GM12878 (cell line): Measurements from ENCODE around the gene DHX34.

Experiments used
- BRCA1 ChIP-seq: IDR thresholded peaks from 2 replicates; pipeline ENCODE4 v1.6.1; 2011; ENCODE audit warnings: low read depth, low read length, improper control_type of control experiment
- EZH2 ChIP-seq: IDR thresholded peaks from 2 replicates; pipeline ENCODE4 v1.6.1; 2012; ENCODE audit warnings: low read depth, mild to moderate bottlenecking, control low read depth, inconsistent platforms, low read length, borderline replicate concordance; ENCODE audit not compliant: control insufficient read depth
- FOXM1 ChIP-seq: IDR thresholded peaks from 2 replicates; pipeline ENCODE4 v1.6.1; 2012; ENCODE audit warnings: low read depth, mild to moderate bottlenecking, inconsistent platforms, low read length, moderate library complexity
- NR2C2 ChIP-seq: IDR thresholded peaks from 2 replicates; pipeline ENCODE4 v1.6.1; 2011; ENCODE audit warnings: borderline replicate concordance, low read depth; ENCODE audit not compliant: control insufficient read depth, insufficient read length
- POLR2A ChIP-seq: IDR thresholded peaks from 2 replicates; pipeline ENCODE4 v1.6.1; 2011; ENCODE audit warnings: low read depth, mild to moderate bottlenecking, low read length
- RCOR1 ChIP-seq: conservative IDR thresholded peaks from 2 replicates; pipeline ENCODE4 v1.6.1; 2012; ENCODE audit warnings: low read depth, low read length, improper control_type of control experiment
- SREBF2 ChIP-seq: IDR thresholded peaks from 2 replicates; pipeline ENCODE4 v1.6.1; 2012; ENCODE audit warnings: mild to moderate bottlenecking, low read length
- SUZ12 ChIP-seq: fragments of 200-600 bp; sonication (generic); IDR thresholded peaks from one replicate; pipeline ENCODE4 v1.6.1; 2018; ENCODE audit warnings: antibody characterized with exemption, mild to moderate bottlenecking; ENCODE audit not compliant: unreplicated experiment
- TF ChIP-seq, protein P1 (sequence below): IDR thresholded peaks from 2 replicates; pipeline ENCODE4 v1.6.1; 2011; ENCODE audit warnings: low read depth, mild to moderate bottlenecking, low read length, moderate library complexity, borderline replicate concordance; ENCODE audit errors: extremely low read depth
- TF ChIP-seq, protein P2 (sequence below), 3 experiments: IDR thresholded peaks in 2 of 3; conservative IDR thresholded peaks in 1 of 3; 2 replicates each; pipeline ENCODE4 v1.5.1; 2011; ENCODE audit warnings: low read depth in 3 of 3, low read length in 3 of 3, mild to moderate bottlenecking in 3 of 3, control low read depth in 2 of 3, moderate library complexity in 2 of 3, inconsistent platforms in 1 of 3, mixed read lengths in 1 of 3; ENCODE audit not compliant: control insufficient read depth in 2 of 3, insufficient read depth in 1 of 3; ENCODE audit errors: extremely low read depth in 1 of 3

DNA sequence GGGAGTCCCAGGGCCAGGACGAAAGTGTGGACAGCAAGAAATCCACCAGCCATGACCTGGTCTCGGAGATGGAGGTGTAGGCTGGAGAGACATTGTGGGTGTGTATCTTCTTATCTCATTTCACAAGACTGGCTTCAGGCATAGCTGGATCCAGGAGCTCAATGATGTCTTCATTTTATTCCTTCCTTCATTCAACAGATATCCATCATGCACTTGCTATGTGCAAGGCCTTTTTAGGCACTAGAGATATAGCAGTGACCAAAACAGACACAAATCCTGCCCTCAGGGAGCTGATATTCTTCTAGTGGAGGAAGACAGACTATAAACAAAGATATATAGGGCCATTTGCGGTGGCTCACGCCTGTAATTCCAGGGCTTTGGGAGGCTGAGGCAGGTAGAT is 7.4 kb upstream of the DHX34 start:
- TF ChIP-seq, protein P1, sequence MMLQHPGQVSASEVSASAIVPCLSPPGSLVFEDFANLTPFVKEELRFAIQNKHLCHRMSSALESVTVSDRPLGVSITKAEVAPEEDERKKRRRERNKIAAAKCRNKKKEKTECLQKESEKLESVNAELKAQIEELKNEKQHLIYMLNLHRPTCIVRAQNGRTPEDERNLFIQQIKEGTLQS = no peak
- TF ChIP-seq POLR2A (no peak), NR2C2 (no peak), SREBF2 (no peak), RCOR1 (no peak), EZH2 (no peak), SUZ12 (no peak), FOXM1 (no peak), BRCA1 (no peak)
- TF ChIP-seq, protein P2, sequence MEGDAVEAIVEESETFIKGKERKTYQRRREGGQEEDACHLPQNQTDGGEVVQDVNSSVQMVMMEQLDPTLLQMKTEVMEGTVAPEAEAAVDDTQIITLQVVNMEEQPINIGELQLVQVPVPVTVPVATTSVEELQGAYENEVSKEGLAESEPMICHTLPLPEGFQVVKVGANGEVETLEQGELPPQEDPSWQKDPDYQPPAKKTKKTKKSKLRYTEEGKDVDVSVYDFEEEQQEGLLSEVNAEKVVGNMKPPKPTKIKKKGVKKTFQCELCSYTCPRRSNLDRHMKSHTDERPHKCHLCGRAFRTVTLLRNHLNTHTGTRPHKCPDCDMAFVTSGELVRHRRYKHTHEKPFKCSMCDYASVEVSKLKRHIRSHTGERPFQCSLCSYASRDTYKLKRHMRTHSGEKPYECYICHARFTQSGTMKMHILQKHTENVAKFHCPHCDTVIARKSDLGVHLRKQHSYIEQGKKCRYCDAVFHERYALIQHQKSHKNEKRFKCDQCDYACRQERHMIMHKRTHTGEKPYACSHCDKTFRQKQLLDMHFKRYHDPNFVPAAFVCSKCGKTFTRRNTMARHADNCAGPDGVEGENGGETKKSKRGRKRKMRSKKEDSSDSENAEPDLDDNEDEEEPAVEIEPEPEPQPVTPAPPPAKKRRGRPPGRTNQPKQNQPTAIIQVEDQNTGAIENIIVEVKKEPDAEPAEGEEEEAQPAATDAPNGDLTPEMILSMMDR (IDR thresholded peaks at IDR 0.05 in 2 of 3, conservative IDR thresholded peaks at IDR 0.05 in 1 of 3; ENCODE audit: control insufficient read depth in 2 of 3, extremely low read depth in 1 of 3, insufficient read depth in 1 of 3, low read depth in 3 of 3, low read length in 3 of 3) = no peak
